GM12878 (cell line): Measurements from ENCODE around the gene SYNGAP1. TPM values are rescaled to one million over a fixed set of nuclear protein-coding genes. Genes with fewer than 3 reads are reported as not detected.

Experiments used
- ATAC-seq: fragments of 200-7000 bp; cut with Tn5 transposase; 3 replicates; pipeline ENCODE4 v1.9.1; 2020; ENCODE audit warnings: mild to moderate bottlenecking, moderate library complexity
- BruUV-seq: library from RNA; stranded (reverse); fragments of 400-500 nt; replicated peaks from 2 replicates; lab custom pipeline; 2021; lab: Mats Ljungman, UMichigan
- CTCF ChIA-PET: fragments of 300-600 bp; sonication (Branson Sonifier 250); formaldehyde crosslinking; extraction: SDS; loops from one replicate; lab custom pipeline; 2021; ENCODE audit warnings: inconsistent platforms; lab: Yijun Ruan, JAX
- POLR2A ChIA-PET: fragments of 350-600 bp; formaldehyde crosslinking; extraction: SDS; loops from one replicate; lab custom pipeline; 2021; ENCODE audit warnings: inconsistent platforms; lab: Charles Lee
- RAD21 ChIA-PET: fragments of 300-600 bp; sonication (Branson Sonifier 250); formaldehyde crosslinking; loops from one replicate; lab custom pipeline; 2023; ENCODE audit warnings: antibody characterized with exemption; ENCODE audit not compliant: unreplicated experiment; lab: Charles Lee
- SMC1A ChIA-PET: fragments of 300-600 bp; sonication (Branson Sonifier 250); formaldehyde crosslinking; loops from one replicate; lab custom pipeline; 2023; ENCODE audit not compliant: unreplicated experiment, uncharacterized antibody; lab: Charles Lee
- DNase-seq: peaks from one replicate; pipeline ENCODE4 v3.0.0-alpha.2; 2011; ENCODE audit warnings: low read depth, low spot score
- FAIRE-seq: peaks from 3 replicates; lab custom pipeline; 2011; peaks lifted over from hg19 to GRCh38; lab: Jason Lieb, UNC
- H2AFZ ChIP-seq: 2 replicates; pipeline ENCODE4 v1.6.0; 2011; ENCODE audit warnings: low read depth, low read length, control low read depth; ENCODE audit not compliant: control insufficient read depth
- H3K27ac ChIP-seq: 2 replicates; pipeline ENCODE4 v1.5.1; 2011; ENCODE audit warnings: control low read depth; ENCODE audit not compliant: control insufficient read depth, insufficient read depth
- H3K27me3 ChIP-seq, 2 experiments: replicated peaks in 1 of 2; 2 replicates each; pipeline versions ENCODE4 v1.6.0 to v1.6.1; 2011; ENCODE audit warnings: low read length in 1 of 2; ENCODE audit not compliant: control insufficient read depth in 2 of 2, insufficient read depth in 2 of 2
- H3K36me3 ChIP-seq, 2 experiments: 2 replicates each; pipeline ENCODE4 v1.5.1; 2011; ENCODE audit warnings: low read length in 1 of 2; ENCODE audit not compliant: control insufficient read depth in 2 of 2, insufficient read depth in 2 of 2
- H3K4me1 ChIP-seq: 2 replicates; pipeline ENCODE4 v1.6.1; 2011; ENCODE audit warnings: mild to moderate bottlenecking, low read length, moderate library complexity, mixed read lengths; ENCODE audit not compliant: control insufficient read depth, insufficient read depth
- H3K4me2 ChIP-seq: 2 replicates; pipeline ENCODE4 v1.6.0; 2011; ENCODE audit warnings: control low read depth; ENCODE audit not compliant: control insufficient read depth, insufficient read depth
- H3K4me3 ChIP-seq: fragments of 200-600 bp; sonication (generic); 2 replicates; pipeline ENCODE4 v1.5.1; 2016
- H3K79me2 ChIP-seq: 2 replicates; pipeline ENCODE4 v1.6.0; 2011; ENCODE audit warnings: low read length; ENCODE audit not compliant: control insufficient read depth, insufficient read depth
- H3K9ac ChIP-seq: 2 replicates; pipeline ENCODE4 v1.8.0; 2011; ENCODE audit warnings: low read length, control low read depth, mixed read lengths; ENCODE audit not compliant: control insufficient read depth, insufficient read depth
- H3K9me3 ChIP-seq: replicated peaks from 3 replicates; pipeline ENCODE4 v1.5.1; 2011; ENCODE audit warnings: mild to moderate bottlenecking, low read length; ENCODE audit not compliant: control insufficient read depth, insufficient read depth
- H4K20me1 ChIP-seq: 2 replicates; pipeline ENCODE4 v1.6.0; 2011; ENCODE audit not compliant: control insufficient read depth, insufficient read depth
- CHD4 ChIP-seq: fragments of 200-600 bp; sonication (generic); IDR thresholded peaks from 2 replicates; pipeline ENCODE4 v1.6.1; 2016; ENCODE audit warnings: mild to moderate bottlenecking
- DPF2 ChIP-seq: fragments of 450-650 bp; IDR thresholded peaks from 2 replicates; pipeline ENCODE4 v1.6.1; 2017; ENCODE audit warnings: mild to moderate bottlenecking
- EZH2 ChIP-seq: IDR thresholded peaks from 2 replicates; pipeline ENCODE4 v1.6.1; 2012; ENCODE audit warnings: low read depth, mild to moderate bottlenecking, control low read depth, inconsistent platforms, low read length, borderline replicate concordance; ENCODE audit not compliant: control insufficient read depth
- HDAC6 ChIP-seq: fragments of 200-600 bp; sonication (generic); IDR thresholded peaks from one replicate; pipeline ENCODE4 v1.8.0; 2017; ENCODE audit warnings: antibody characterized with exemption; ENCODE audit not compliant: unreplicated experiment
- MAX ChIP-seq: IDR thresholded peaks from 2 replicates; pipeline ENCODE4 v1.6.1; 2012; ENCODE audit warnings: low read depth, low read length, improper control_type of control experiment
- NKRF ChIP-seq: fragments of 450-650 bp; conservative IDR thresholded peaks from 2 replicates; pipeline ENCODE4 v1.6.1; 2017; ENCODE audit warnings: mild to moderate bottlenecking, moderate library complexity
- PAX5 ChIP-seq: IDR thresholded peaks from 2 replicates; pipeline ENCODE4 v1.6.1; 2011; ENCODE audit warnings: low read depth, low read length, borderline replicate concordance
- PAX8 ChIP-seq: fragments of 450-650 bp; IDR thresholded peaks from 2 replicates; pipeline ENCODE4 v1.6.1; 2017; ENCODE audit warnings: mild to moderate bottlenecking, moderate library complexity
- PBX3 ChIP-seq: IDR thresholded peaks from 2 replicates; pipeline ENCODE4 v1.6.1; 2011; ENCODE audit warnings: mild to moderate bottlenecking, low read depth, low read length, moderate library complexity; ENCODE audit not compliant: insufficient replicate concordance
- RUNX3 ChIP-seq: IDR thresholded peaks from 2 replicates; pipeline ENCODE4 v1.6.1; 2012; ENCODE audit warnings: low read length, inconsistent platforms
- SIX5 ChIP-seq: IDR thresholded peaks from 2 replicates; pipeline ENCODE4 v1.6.1; 2011; ENCODE audit warnings: mild to moderate bottlenecking, low read depth, low read length, moderate library complexity; ENCODE audit not compliant: severe bottlenecking
- STAT3 ChIP-seq: IDR thresholded peaks from 2 replicates; pipeline ENCODE4 v1.6.1; 2011; ENCODE audit warnings: low read depth, low read length, improper control_type of control experiment
- SUZ12 ChIP-seq: fragments of 200-600 bp; sonication (generic); IDR thresholded peaks from one replicate; pipeline ENCODE4 v1.6.1; 2018; ENCODE audit warnings: antibody characterized with exemption, mild to moderate bottlenecking; ENCODE audit not compliant: unreplicated experiment
- ZNF274 ChIP-seq: IDR thresholded peaks from one replicate; pipeline ENCODE4 v1.8.0; 2011; ENCODE audit not compliant: insufficient read length, insufficient read depth
- ZNF384 ChIP-seq: IDR thresholded peaks from 2 replicates; pipeline ENCODE4 v1.6.1; 2012; ENCODE audit warnings: low read depth, mild to moderate bottlenecking, low read length, improper control_type of control experiment, borderline replicate concordance
- WGBS: methylation state at CpG from one replicate; pipeline ENCODE4 v1.1.6; 2016; ENCODE audit warnings: low lambda C conversion rate; ENCODE audit not compliant: insufficient replicate concordance, insufficient coverage; ENCODE audit errors: missing lambda C conversion rate; 5-methylcytosine and 5-hydroxymethylcytosine counted together
- in situ Hi-C: fragments of 300-500 bp; cut with MboI; formaldehyde crosslinking; loops from 9 replicates; pipeline ENCODE4 v1.14.3; 2018; ENCODE audit warnings: mixed read lengths
- intact Hi-C: fragments of 100-400 bp; cut with micrococcal nuclease; formaldehyde crosslinking; loops from one replicate; pipeline ENCODE4 v1.14.2; 2022; ENCODE audit not compliant: unreplicated experiment
- polyA plus RNA-seq, 11 experiments: library from polyadenylated mRNA; depleted of rRNA in 4 of 11; unstranded in 6 of 11; stranded (reverse) in 5 of 11; fragments of >200 nt; fragmentation: Nextera tagmentation in 4 of 11; fragmentation: Illumina TruSeq in 1 of 11; extraction: Ambion mirVana in 4 of 11; extraction: Trizol in 1 of 11; gene quantifications; 1 replicate in 1 of 11; 2 replicates in 10 of 11; pipeline versions ENCODE4 v1.2.1 to v1.2.3, GENCODE V29; 2011 to 2016; ENCODE audit warnings: inconsistent platforms in 2 of 11, missing spikeins in 2 of 11, low read depth in 1 of 11
- total RNA-seq, 4 experiments: library from RNA; depleted of rRNA in 3 of 4; stranded (reverse); fragments of >200 nt in 3 of 4; fragmentation: Illumina TruSeq in 1 of 4; extraction: Trizol in 1 of 4; gene quantifications; 2 replicates each; pipeline versions ENCODE4 v1.2.1 to v1.2.3, GENCODE V29; 2013 to 2021

SYNGAP1 gene
- total and polyA plus RNA-seq, 10 of the 15 experiments (the other 5 are each of a cell fraction or from before 2014, with no cell fraction given) = 0.05 to 9.2 (median 1.2) TPM

GRCh38 chr6:33443025-33443424 lies 23.2 kb downstream of the SYNGAP1 start (continued):
- TF ChIP-seq PBX3 = no peak

GRCh38 chr6:33443619-33444504 lies 24.0 kb downstream of the SYNGAP1 start:
- Histone ChIP-seq H3K4me1 (no peaks in the 10 kb centered on the region), H3K27ac (no peak overlapping the region), H3K36me3 (peaks cover 2 to 9% of the 10 kb centered on the region in 2 experiments; a peak in 3 of 4 replicates), H3K4me2 (no peak overlapping the region), H3K9me3 (no peaks in the 10 kb centered on the region), H4K20me1 (no peaks in the 10 kb centered on the region; the same call in 1 of the 2 replicates), H3K27me3 (no peaks in the 10 kb centered on the region), H3K9ac (no peak overlapping the region), H3K79me2 (no peaks in the 10 kb centered on the region), H3K4me3 (no peak overlapping the region), H2AFZ (no peak overlapping the region)
- RAD21 ChIA-PET = interaction anchor here (0.7 kb wide), 1 partner anchor 12 kb away, joined by 5 read pairs; no protein-coding TSS in a partner anchor
- POLR2A ChIA-PET = no interaction called here
- CTCF ChIA-PET = no interaction called here
- FAIRE-seq (no peak), ATAC-seq (no peak), DNase-seq (no peak)
- BruUV-seq = no TSS peak
- intact Hi-C loops = no loop called here
- SMC1A ChIA-PET = no interaction called here
- WGBS = 94% methylated on average over 11 of the region's 18 CpGs
- in situ Hi-C loops = no loop called here
- TF ChIP-seq PAX8 (no peak), HDAC6 (no peak), STAT3 (no peak), PAX5 (no peak), RUNX3 (no peak), SUZ12 (no peak), DPF2 (no peak), CHD4 (no peak), ZNF274 (no peak), EZH2 (no peak), ZNF384 (no peak), NKRF (no peak), SIX5 (no peak), MAX (no peak)
